GM21447 (cell line): ENCODE data around the gene ATP5IF1.

ENCODE experiments used
- ATAC-seq: cut with Tn5 transposase; IDR thresholded peaks from one replicate; pipeline ENCODE4 v1.9.1; 2021; ENCODE audit not compliant: unreplicated experiment

The ATP5IF1 gene

GRCh38 chr1:28264897-28265296 is 29.0 kb downstream of the ATP5IF1 start:
- no peak for ATAC-seq

GRCh38 chr1:28265577-28265976 is 29.7 kb downstream of the ATP5IF1 start:
- no peak for ATAC-seq

GRCh38 chr1:28266920-28267322 is 31.0 kb downstream of the ATP5IF1 start:
- no peak for ATAC-seq

GRCh38 chr1:28267633-28268032 is 31.7 kb downstream of the ATP5IF1 start:
- ATAC-seq, result no peak

GRCh38 chr1:28269529-28269928 is 33.6 kb downstream of the ATP5IF1 start:
- ATAC-seq, result no peak

- ATAC-seq, result no peak
These were observed 36.4 kb downstream of the ATP5IF1 start for GRCh38 chr1:28272215-28272852.

- no peak for ATAC-seq
These were observed 37.4 kb downstream of the ATP5IF1 start for GRCh38 chr1:28273216-28273860.

- ATAC-seq, result no peak
These were observed 42.8 kb downstream of the ATP5IF1 start for GRCh38 chr1:28278763-28279162.

- ATAC-seq, result no peak
These were observed 43.8 kb downstream of the ATP5IF1 start for GRCh38 chr1:28279721-28280120.

- ATAC-seq, result no peak
These were observed 44.6 kb downstream of the ATP5IF1 start for GRCh38 chr1:28280501-28280900.

GRCh38 chr1:28280977-28281381 is 45.1 kb downstream of the ATP5IF1 start:
- no peak for ATAC-seq

- no peak for ATAC-seq
These were observed 45.9 kb downstream of the ATP5IF1 start for GRCh38 chr1:28281608-28282425.

- ATAC-seq, result no peak
These were observed 46.8 kb downstream of the ATP5IF1 start for GRCh38 chr1:28282426-28283407.

- ATAC-seq, result no peak
These were observed 50.2 kb downstream of the ATP5IF1 start for GRCh38 chr1:28286111-28286510.
